KMS-11 (cell line): ENCODE results near the gene NOS1.

Experiments
- H2AFZ ChIP-seq: fragments of 200-600 bp; sonication (generic); 2 replicates; pipeline ENCODE4 v1.6.1; 2016; ENCODE audit warnings: antibody characterized with exemption, mixed run types, low read depth
- H3K27ac ChIP-seq: fragments of 200-600 bp; sonication (generic); 2 replicates; pipeline ENCODE4 v1.6.1; 2016; ENCODE audit warnings: mild to moderate bottlenecking, mixed run types
- H3K27me3 ChIP-seq: fragments of 200-600 bp; sonication (generic); 2 replicates; pipeline ENCODE4 v1.6.1; 2017; ENCODE audit warnings: mild to moderate bottlenecking, low read depth, mixed run types, moderate library complexity; ENCODE audit not compliant: insufficient read depth
- H3K36me3 ChIP-seq: fragments of 200-600 bp; sonication (generic); 2 replicates; pipeline ENCODE4 v1.6.1; 2017; ENCODE audit warnings: mild to moderate bottlenecking, mixed run types; ENCODE audit not compliant: insufficient read depth
- H3K4me1 ChIP-seq: fragments of 200-600 bp; sonication (generic); 2 replicates; pipeline ENCODE4 v1.6.1; 2016; ENCODE audit warnings: mild to moderate bottlenecking, low read depth, mixed run types; ENCODE audit not compliant: poor library complexity, severe bottlenecking
- H3K4me2 ChIP-seq: fragments of 200-600 bp; sonication (generic); 2 replicates; pipeline ENCODE4 v1.7.0; 2016; ENCODE audit warnings: mild to moderate bottlenecking, mixed run types
- H3K4me3 ChIP-seq: fragments of 200-600 bp; sonication (generic); IDR thresholded peaks from 2 replicates; pipeline ENCODE4 v1.6.1; 2017; ENCODE audit warnings: low read depth, low read length, mixed read lengths; ENCODE audit not compliant: insufficient read depth
- H3K79me2 ChIP-seq: fragments of 200-600 bp; sonication (generic); 2 replicates; pipeline ENCODE4 v1.6.1; 2016; ENCODE audit warnings: low read depth, mixed run types; ENCODE audit not compliant: insufficient read depth
- H3K9ac ChIP-seq: fragments of 200-600 bp; sonication (generic); 2 replicates; pipeline ENCODE4 v1.6.1; 2016; ENCODE audit warnings: mild to moderate bottlenecking, mixed run types
- H4K20me1 ChIP-seq: fragments of 200-600 bp; sonication (generic); 2 replicates; pipeline ENCODE4 v1.6.1; 2016; ENCODE audit warnings: mild to moderate bottlenecking, mixed run types; ENCODE audit not compliant: insufficient read depth
- TF ChIP-seq, protein P1 (sequence below): fragments of 200-600 bp; sonication (generic); conservative IDR thresholded peaks from 2 replicates; pipeline ENCODE4 v1.6.1; 2017; ENCODE audit warnings: low read depth, mild to moderate bottlenecking, antibody characterized with exemption, low read length, moderate library complexity, mixed read lengths

Gene NOS1

GRCh38 chr12:117213295-117213808 lies 148.1 kb downstream of the NOS1 start:
- no peaks in the 10 kb centered on the region for H4K20me1 ChIP-seq
- no peak overlapping the region for H2AFZ ChIP-seq
- no peaks in the 10 kb centered on the region for H3K36me3 ChIP-seq
- H3K4me2 ChIP-seq: no peak overlapping the region
- H3K4me1 ChIP-seq: no peaks in the 10 kb centered on the region
- no peak overlapping the region for H3K27ac ChIP-seq
- no peak overlapping the region for H3K4me3 ChIP-seq
- no peak overlapping the region for H3K9ac ChIP-seq
- H3K79me2 ChIP-seq: no peaks in the 10 kb centered on the region
- H3K27me3 ChIP-seq: no peaks in the 10 kb centered on the region
- TF ChIP-seq, protein P1, sequence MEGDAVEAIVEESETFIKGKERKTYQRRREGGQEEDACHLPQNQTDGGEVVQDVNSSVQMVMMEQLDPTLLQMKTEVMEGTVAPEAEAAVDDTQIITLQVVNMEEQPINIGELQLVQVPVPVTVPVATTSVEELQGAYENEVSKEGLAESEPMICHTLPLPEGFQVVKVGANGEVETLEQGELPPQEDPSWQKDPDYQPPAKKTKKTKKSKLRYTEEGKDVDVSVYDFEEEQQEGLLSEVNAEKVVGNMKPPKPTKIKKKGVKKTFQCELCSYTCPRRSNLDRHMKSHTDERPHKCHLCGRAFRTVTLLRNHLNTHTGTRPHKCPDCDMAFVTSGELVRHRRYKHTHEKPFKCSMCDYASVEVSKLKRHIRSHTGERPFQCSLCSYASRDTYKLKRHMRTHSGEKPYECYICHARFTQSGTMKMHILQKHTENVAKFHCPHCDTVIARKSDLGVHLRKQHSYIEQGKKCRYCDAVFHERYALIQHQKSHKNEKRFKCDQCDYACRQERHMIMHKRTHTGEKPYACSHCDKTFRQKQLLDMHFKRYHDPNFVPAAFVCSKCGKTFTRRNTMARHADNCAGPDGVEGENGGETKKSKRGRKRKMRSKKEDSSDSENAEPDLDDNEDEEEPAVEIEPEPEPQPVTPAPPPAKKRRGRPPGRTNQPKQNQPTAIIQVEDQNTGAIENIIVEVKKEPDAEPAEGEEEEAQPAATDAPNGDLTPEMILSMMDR: no peak

DNA sequence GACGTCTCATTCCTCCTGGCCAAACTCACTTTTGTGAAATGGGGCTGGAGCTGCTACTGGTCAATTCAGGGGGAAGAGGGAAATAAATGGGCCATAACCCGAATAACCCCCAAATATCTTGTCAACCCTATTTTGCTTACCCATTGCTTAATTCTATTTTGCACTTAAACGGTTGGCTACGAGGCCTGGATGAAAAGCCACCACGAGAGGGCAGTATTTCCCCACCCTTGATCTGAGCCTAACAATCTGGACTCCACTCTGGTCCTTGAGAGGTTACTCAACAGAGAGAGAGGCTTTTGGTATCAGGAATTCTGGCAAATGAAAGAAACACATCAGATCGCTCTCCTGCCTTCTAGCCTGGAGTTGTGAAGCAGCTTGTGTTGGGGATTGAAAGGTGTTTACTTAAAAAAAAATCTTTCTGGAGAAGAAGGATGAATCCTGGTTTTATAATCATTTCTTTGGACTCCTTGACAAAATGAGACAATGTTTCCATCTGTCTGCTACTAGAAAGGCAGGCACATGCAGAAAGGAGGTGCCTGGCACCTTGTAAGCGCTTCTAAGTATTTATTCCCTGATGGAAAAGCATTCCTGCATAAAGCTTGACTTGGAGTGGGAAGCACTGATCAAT lies 148.7 kb downstream of the NOS1 start:
- Histone ChIP-seq H4K20me1 (no peaks in the 10 kb centered on the region), H2AFZ (no peak overlapping the region), H3K9ac (no peak overlapping the region), H3K27ac (no peak overlapping the region), H3K4me2 (no peak overlapping the region), H3K4me1 (no peaks in the 10 kb centered on the region), H3K27me3 (no peaks in the 10 kb centered on the region), H3K36me3 (no peaks in the 10 kb centered on the region), H3K4me3 (no peak overlapping the region), H3K79me2 (no peaks in the 10 kb centered on the region)
- TF ChIP-seq, protein P1: peak; percentile 86

GRCh38 chr12:117210266-117210918 lies 151.0 kb downstream of the NOS1 start:
- no peaks in the 10 kb centered on the region for H4K20me1 ChIP-seq
- no peak overlapping the region for H3K4me3 ChIP-seq
- TF ChIP-seq, protein P1: no peak
- H3K4me1 ChIP-seq: no peaks in the 10 kb centered on the region
- no peaks in the 10 kb centered on the region for H3K79me2 ChIP-seq
- no peaks in the 10 kb centered on the region for H3K36me3 ChIP-seq
- no peak overlapping the region for H2AFZ ChIP-seq
- H3K9ac ChIP-seq: no peak overlapping the region
- H3K27ac ChIP-seq: no peak overlapping the region
- H3K27me3 ChIP-seq: no peaks in the 10 kb centered on the region
- no peak overlapping the region for H3K4me2 ChIP-seq

- H3K4me2 ChIP-seq: no peak overlapping the region
- TF ChIP-seq, protein P1: no peak
- no peaks in the 10 kb centered on the region for H3K36me3 ChIP-seq
- H3K4me3 ChIP-seq: no peak overlapping the region
- no peaks in the 10 kb centered on the region for H3K4me1 ChIP-seq
- H3K27ac ChIP-seq: no peak overlapping the region
- no peak overlapping the region for H2AFZ ChIP-seq
- H3K79me2 ChIP-seq: no peaks in the 10 kb centered on the region
- H3K9ac ChIP-seq: no peak overlapping the region
- H3K27me3 ChIP-seq: no peaks in the 10 kb centered on the region
- no peaks in the 10 kb centered on the region for H4K20me1 ChIP-seq
Observed at GRCh38 chr12:117209626-117210025, 151.8 kb downstream of the NOS1 start.
